GM12891 (cell line): ENCODE data around the gene RPS26.

Experiments
- POLR2A ChIP-seq: IDR thresholded peaks from 2 replicates; pipeline ENCODE4 v1.6.1; 2011; ENCODE audit warnings: low read depth, low read length, control low read depth
- POLR2AphosphoS5 ChIP-seq: IDR thresholded peaks from 2 replicates; pipeline ENCODE4 v1.6.1; 2011; ENCODE audit warnings: low read depth, low read length, control low read depth
- POU2F2 ChIP-seq: IDR thresholded peaks from 2 replicates; pipeline ENCODE4 v1.6.1; 2011; ENCODE audit warnings: low read depth, mild to moderate bottlenecking, control low read depth, low read length, moderate library complexity
- SPI1 ChIP-seq: IDR thresholded peaks from 2 replicates; pipeline ENCODE4 v1.6.1; 2011; ENCODE audit warnings: low read depth, low read length, control low read depth
- TAF1 ChIP-seq: IDR thresholded peaks from 2 replicates; pipeline ENCODE4 v1.6.1; 2011; ENCODE audit warnings: low read depth, low read length, control low read depth

DNA sequence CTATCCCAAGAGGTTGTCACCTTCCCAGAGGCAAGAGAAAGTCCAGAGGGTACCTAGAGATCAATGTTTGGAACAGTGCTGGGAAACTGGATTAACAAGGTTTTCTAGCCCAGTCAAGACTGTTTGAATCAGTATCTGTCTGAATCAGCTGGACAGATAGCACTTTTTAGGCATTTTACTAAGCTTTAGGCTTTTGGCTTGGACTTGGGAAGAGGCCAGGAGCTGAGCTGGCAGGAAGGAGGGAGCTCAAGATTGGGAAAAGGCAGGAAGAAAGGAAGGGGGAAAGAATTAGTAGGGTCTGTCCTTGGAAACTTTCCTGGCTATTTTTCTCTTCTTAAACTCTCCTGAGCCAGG is 12.6 kb upstream of the RPS26 start:
- TF ChIP-seq POLR2AphosphoS5: no peak
- no peak for TF ChIP-seq POLR2A
- no peak for TF ChIP-seq POU2F2
- TF ChIP-seq SPI1: no peak
- TF ChIP-seq TAF1: no peak
